Mesenchymal stem cell (in vitro differentiated cells and primary cell): ENCODE results near the gene DSCAML1.

Experiments used
- DNase-seq: peaks from one replicate; pipeline ENCODE4 v3.0.0-alpha.2; 2013
- H2AFZ ChIP-seq: one replicate; pipeline ENCODE4 v1.6.1; 2013; ENCODE audit warnings: low read depth, mild to moderate bottlenecking, control low read depth, inconsistent platforms, low read length, moderate library complexity
- H2AK5ac ChIP-seq: 2 replicates; pipeline ENCODE4 v1.6.1; 2013; ENCODE audit warnings: low read length, moderate library complexity, mild to moderate bottlenecking, inconsistent platforms; ENCODE audit not compliant: severe bottlenecking
- H2BK120ac ChIP-seq: one replicate; pipeline ENCODE4 v1.6.1; 2013; ENCODE audit warnings: low read depth, mild to moderate bottlenecking, inconsistent platforms, low read length, moderate library complexity
- H2BK12ac ChIP-seq, 2 experiments: one replicate each; pipeline ENCODE4 v1.6.1; 2013; ENCODE audit warnings: inconsistent platforms in 2 of 2, low read length in 2 of 2, mild to moderate bottlenecking in 2 of 2, moderate library complexity in 2 of 2, control low read depth in 1 of 2
- H2BK15ac ChIP-seq: one replicate; pipeline ENCODE4 v1.6.1; 2013; ENCODE audit warnings: mild to moderate bottlenecking, low read depth, inconsistent platforms; ENCODE audit not compliant: poor library complexity, severe bottlenecking
- H2BK5ac ChIP-seq: 2 replicates; pipeline ENCODE4 v1.6.1; 2013; ENCODE audit warnings: low read depth, mild to moderate bottlenecking, low read length, control low read depth, inconsistent platforms; ENCODE audit not compliant: poor library complexity, severe bottlenecking
- H3K14ac ChIP-seq, 2 experiments: one replicate each; pipeline ENCODE4 v1.6.1; 2013; ENCODE audit warnings: inconsistent platforms in 2 of 2, low read length in 2 of 2, control low read depth in 1 of 2, mild to moderate bottlenecking in 1 of 2, moderate library complexity in 1 of 2
- H3K18ac ChIP-seq, 2 experiments: one replicate each; pipeline ENCODE4 v1.6.1; 2013; ENCODE audit warnings: inconsistent platforms in 2 of 2, low read length in 2 of 2, control low read depth in 1 of 2, low read depth in 1 of 2, mild to moderate bottlenecking in 1 of 2
- H3K23ac ChIP-seq, 2 experiments: one replicate each; pipeline ENCODE4 v1.6.1; 2013; ENCODE audit warnings: inconsistent platforms in 2 of 2, low read length in 2 of 2, mild to moderate bottlenecking in 2 of 2, moderate library complexity in 2 of 2, control low read depth in 1 of 2
- H3K27ac ChIP-seq: 2 replicates; pipeline ENCODE4 v1.5.1; 2013; ENCODE audit warnings: mild to moderate bottlenecking, moderate library complexity, low read length, control low read depth, inconsistent platforms; ENCODE audit not compliant: poor library complexity, severe bottlenecking
- H3K27me3 ChIP-seq, 2 experiments: 2 replicates each; pipeline versions ENCODE4 v1.6.1 to v1.7.0; 2013; ENCODE audit warnings: low read length in 2 of 2, mild to moderate bottlenecking in 2 of 2, moderate library complexity in 2 of 2, control low read depth in 1 of 2, inconsistent platforms in 1 of 2; ENCODE audit not compliant: control insufficient read depth in 1 of 2, insufficient read depth in 1 of 2
- H3K36me3 ChIP-seq, 2 experiments: 2 replicates each; pipeline versions ENCODE4 v1.6.1 to v1.7.0; 2013; ENCODE audit warnings: low read length in 2 of 2, control low read depth in 1 of 2, inconsistent platforms in 1 of 2, low read depth in 1 of 2, mild to moderate bottlenecking in 1 of 2; ENCODE audit not compliant: insufficient read depth in 2 of 2, control insufficient read depth in 1 of 2
- H3K4ac ChIP-seq, 2 experiments: one replicate each; pipeline ENCODE4 v1.6.1; 2013; ENCODE audit warnings: inconsistent platforms in 2 of 2, low read length in 2 of 2, mild to moderate bottlenecking in 2 of 2, moderate library complexity in 2 of 2, control low read depth in 1 of 2, low read depth in 1 of 2
- H3K4me1 ChIP-seq: 2 replicates; pipeline ENCODE4 v1.6.1; 2013; ENCODE audit warnings: low read depth, low read length, control low read depth; ENCODE audit not compliant: control insufficient read depth, insufficient read depth
- H3K4me2 ChIP-seq: 2 replicates; pipeline ENCODE4 v1.6.1; 2013; ENCODE audit warnings: low read length, mild to moderate bottlenecking, inconsistent platforms; ENCODE audit not compliant: poor library complexity, severe bottlenecking
- H3K4me3 ChIP-seq, 2 experiments: 2 replicates each; pipeline versions ENCODE4 v1.5.1 to v1.7.0; 2013; ENCODE audit warnings: low read length in 2 of 2, mild to moderate bottlenecking in 2 of 2, control low read depth in 1 of 2, low read depth in 1 of 2; ENCODE audit not compliant: insufficient read depth in 1 of 2
- H3K79me1 ChIP-seq: replicated peaks from 2 replicates; pipeline ENCODE4 v1.6.1; 2013; ENCODE audit warnings: mild to moderate bottlenecking, control low read depth, low read length, inconsistent platforms; ENCODE audit not compliant: poor library complexity, severe bottlenecking
- H3K9ac ChIP-seq: 2 replicates; pipeline ENCODE4 v1.7.0; 2013; ENCODE audit warnings: mild to moderate bottlenecking, low read length, moderate library complexity
- H3K9me3 ChIP-seq: 2 replicates; pipeline ENCODE4 v1.7.0; 2013; ENCODE audit warnings: mild to moderate bottlenecking, low read length; ENCODE audit not compliant: control insufficient read depth
- H4K8ac ChIP-seq: one replicate; pipeline ENCODE4 v1.6.1; 2013; ENCODE audit warnings: inconsistent platforms, mild to moderate bottlenecking, low read length, moderate library complexity
- H4K91ac ChIP-seq: one replicate; pipeline ENCODE4 v1.6.1; 2013; ENCODE audit warnings: mild to moderate bottlenecking, low read length, inconsistent platforms
- WGBS: methylation state at CpG from one replicate; pipeline ENCODE4 v1.1.7; 2013; ENCODE audit warnings: mixed read lengths; 5-methylcytosine and 5-hydroxymethylcytosine counted together

The DSCAML1 gene

GRCh38 chr11:117514256-117514655, 282.8 kb downstream of the DSCAML1 start:
- Histone ChIP-seq H3K27ac (no peak overlapping the region), H3K9ac (no peak overlapping the region), H2AFZ (no peak overlapping the region), H3K4ac (no peak overlapping the region), H3K27me3 (peaks cover 23 to 38% of the 10 kb centered on the region in 2 experiments), H4K91ac (no peak overlapping the region), H2BK12ac (no peak overlapping the region), H3K23ac (no peak overlapping the region), H3K4me2 (no peak overlapping the region), H3K18ac (no peak overlapping the region), H2BK5ac (no peak overlapping the region), H3K79me1 (no peaks in the 10 kb centered on the region), H3K4me3 (no peak overlapping the region), H2BK15ac (no peak overlapping the region), H3K36me3 (peaks cover 0 to 15% of the 10 kb centered on the region in 2 experiments), H3K14ac (no peak overlapping the region), H2AK5ac (peak overlapping the region; percentile 4), H3K9me3 (no peaks in the 10 kb centered on the region), H2BK120ac (no peak overlapping the region), H3K4me1 (peaks cover 29% of the 10 kb centered on the region), H4K8ac (no peak overlapping the region)
- no peak for DNase-seq
- 86% methylated on average over 3 of the region's 4 CpGs for WGBS

DNA sequence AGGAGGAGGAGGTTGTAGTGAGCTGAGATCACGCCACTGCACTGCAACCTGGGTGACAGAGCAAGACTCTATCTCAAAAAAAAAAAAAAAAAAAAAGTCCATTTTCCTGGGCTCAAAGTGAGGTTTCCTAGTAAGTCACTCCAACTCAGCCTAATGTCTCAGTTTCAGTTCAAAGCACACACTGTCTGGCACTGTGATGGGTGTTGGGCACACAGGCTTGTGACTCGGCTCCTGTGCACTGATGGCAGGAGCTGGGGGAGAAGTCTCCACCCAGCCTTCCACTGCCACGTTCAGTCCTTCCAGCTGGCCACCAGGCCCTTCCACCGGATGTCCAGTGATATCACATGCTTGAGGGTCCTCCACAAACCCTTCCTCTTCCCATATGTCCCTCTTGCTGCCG, 283.4 kb downstream of the DSCAML1 start:
- Histone ChIP-seq H3K4me2 (no peak overlapping the region), H2BK12ac (no peak overlapping the region), H3K27me3 (peaks cover 23 to 40% of the 10 kb centered on the region in 2 experiments), H2BK15ac (no peak overlapping the region), H3K4ac (no peak overlapping the region), H3K36me3 (peaks cover 0 to 15% of the 10 kb centered on the region in 2 experiments), H3K18ac (no peak overlapping the region), H2AFZ (no peak overlapping the region), H4K91ac (no peak overlapping the region), H2BK120ac (no peak overlapping the region), H3K14ac (no peak overlapping the region), H4K8ac (no peak overlapping the region), H2BK5ac (no peak overlapping the region), H3K79me1 (no peaks in the 10 kb centered on the region), H3K4me3 (no peak overlapping the region), H3K9ac (no peak overlapping the region), H3K23ac (no peak overlapping the region), H2AK5ac (no peak overlapping the region), H3K4me1 (peaks cover 26% of the 10 kb centered on the region), H3K9me3 (no peaks in the 10 kb centered on the region), H3K27ac (no peak overlapping the region)
- WGBS, result 66% methylated on average over 5 of the region's 5 CpGs
- no peak for DNase-seq

DNA sequence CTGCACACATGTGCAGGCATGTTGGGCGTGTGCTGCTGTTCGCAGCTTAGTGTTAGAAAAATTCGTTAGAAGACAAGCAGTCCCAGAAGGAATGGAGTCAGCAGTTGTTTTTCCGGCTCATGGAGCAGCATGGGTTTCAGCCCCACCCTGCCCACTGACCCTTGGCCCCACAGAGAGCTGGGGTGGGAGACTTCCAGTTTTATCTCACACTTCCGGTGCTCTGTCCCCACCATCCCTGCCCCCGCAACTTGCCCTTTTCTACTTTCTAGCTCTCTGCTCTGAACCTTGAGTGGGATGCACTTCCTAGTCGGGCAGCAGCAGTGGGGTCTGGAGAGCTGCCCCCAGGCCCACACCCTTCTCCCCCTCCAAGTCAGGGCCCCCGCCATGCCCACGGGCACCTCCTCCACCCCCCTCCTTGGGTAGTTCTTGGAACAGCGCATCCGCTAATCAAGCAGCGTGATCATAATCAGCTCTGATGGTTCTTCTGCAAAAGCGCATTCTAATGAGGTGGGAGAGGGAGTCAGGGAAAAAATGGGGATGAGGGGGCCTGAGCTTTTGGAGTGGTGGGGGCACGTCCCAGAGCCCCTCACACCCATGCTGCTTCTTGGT, 285.0 kb downstream of the DSCAML1 start:
- Histone ChIP-seq H3K18ac (no peak overlapping the region), H4K91ac (no peak overlapping the region), H2BK5ac (no peak overlapping the region), H4K8ac (no peak overlapping the region), H3K14ac (no peak overlapping the region), H3K9ac (no peak overlapping the region), H3K27ac (no peak overlapping the region), H2AFZ (no peak overlapping the region), H3K4me3 (no peak overlapping the region), H3K9me3 (no peaks in the 10 kb centered on the region), H3K79me1 (no peaks in the 10 kb centered on the region), H3K36me3 (peaks cover 0 to 15% of the 10 kb centered on the region in 2 experiments), H2BK15ac (no peak overlapping the region), H3K4me1 (peaks cover 22% of the 10 kb centered on the region), H2AK5ac (no peak overlapping the region), H2BK120ac (no peak overlapping the region), H2BK12ac (no peak overlapping the region), H3K4me2 (no peak overlapping the region), H3K27me3 (peaks cover 32 to 52% of the 10 kb centered on the region in 2 experiments), H3K4ac (no peak overlapping the region), H3K23ac (no peak overlapping the region)
- no peak for DNase-seq
- WGBS, result 50% methylated on average over 11 of the region's 14 CpGs

DNA sequence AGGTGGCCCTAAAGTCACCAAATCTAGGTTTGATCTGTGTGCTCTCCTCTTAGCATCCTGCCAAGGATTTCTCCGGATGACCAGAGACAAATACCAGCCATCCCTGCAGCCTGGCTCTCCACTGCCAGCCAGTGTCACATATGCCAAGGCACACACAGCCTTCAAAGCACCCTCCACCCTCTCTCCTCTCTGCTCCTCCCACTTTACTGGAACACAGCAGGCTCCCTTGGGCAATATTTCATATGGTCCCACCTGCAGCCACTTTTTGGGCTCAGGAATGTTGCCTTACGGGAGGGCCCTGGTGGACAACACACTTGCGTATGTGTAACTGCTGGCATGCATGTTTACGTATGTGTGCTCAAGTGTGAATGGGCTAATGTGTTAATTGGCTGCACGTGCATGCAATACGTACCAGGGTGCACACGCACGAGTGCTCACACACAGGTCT, 285.5 kb downstream of the DSCAML1 start:
- 80% methylated on average over 8 of the region's 8 CpGs for whole genome bisulfite sequencing
- Histone ChIP-seq H2BK12ac (no peak overlapping the region), H3K14ac (no peak overlapping the region), H3K27me3 (peaks cover 32 to 48% of the 10 kb centered on the region in 2 experiments), H3K23ac (no peak overlapping the region), H3K9ac (no peak overlapping the region), H3K27ac (no peak overlapping the region), H2BK15ac (no peak overlapping the region), H2BK5ac (no peak overlapping the region), H3K4me3 (no peak overlapping the region), H3K36me3 (peaks cover 0 to 13% of the 10 kb centered on the region in 2 experiments), H3K9me3 (no peaks in the 10 kb centered on the region), H3K4ac (no peak overlapping the region), H4K91ac (no peak overlapping the region), H3K4me2 (no peak overlapping the region), H2BK120ac (no peak overlapping the region), H3K79me1 (no peaks in the 10 kb centered on the region), H3K18ac (no peak overlapping the region), H2AK5ac (no peak overlapping the region), H3K4me1 (peaks cover 23% of the 10 kb centered on the region), H4K8ac (no peak overlapping the region), H2AFZ (no peak overlapping the region)
- DNase-seq, result no peak
